GM04503 (cell line): ENCODE results near the gene KCNIP1.

Experiments
- DNase-seq: peaks from one replicate; pipeline ENCODE4 v3.0.0-alpha.2; 2012; ENCODE audit warnings: low read depth

Gene KCNIP1

DNA sequence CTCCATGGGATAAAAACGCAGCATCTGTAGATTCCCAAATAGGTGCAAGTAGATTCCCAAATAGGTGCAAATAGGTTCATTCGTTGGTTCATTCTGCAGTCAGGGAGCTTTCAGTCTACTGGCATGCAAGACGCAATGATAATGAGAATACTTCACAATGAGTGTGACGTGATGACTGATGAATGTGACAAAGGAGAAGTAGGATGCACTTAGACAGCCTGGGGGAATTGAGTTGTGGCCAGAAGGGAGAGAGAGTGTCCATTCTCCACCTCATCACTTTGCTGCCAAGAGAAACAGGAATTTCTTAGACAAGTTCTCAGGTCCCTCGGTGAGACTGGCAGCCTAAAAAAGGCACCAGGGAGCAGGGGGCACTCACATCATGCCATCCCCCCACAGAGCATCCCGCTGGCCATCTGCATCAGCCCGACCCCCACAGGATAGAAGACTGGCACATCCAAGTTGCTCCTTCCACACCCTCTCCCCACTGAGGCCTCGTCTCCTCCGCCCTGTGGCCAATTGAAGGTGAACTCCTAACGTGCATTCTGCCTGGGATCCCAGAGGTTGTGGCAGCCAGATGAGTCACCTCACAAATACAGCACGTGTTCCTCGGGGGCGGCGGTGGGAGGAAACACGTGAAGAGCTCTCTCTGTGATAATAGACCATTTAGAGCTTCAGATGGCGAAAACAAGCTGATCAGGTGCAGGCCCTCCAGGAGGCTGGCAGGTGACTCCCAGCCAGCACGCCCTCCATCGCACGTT is 19.9 kb upstream of the KCNIP1 start:
- no peak for DNase-seq

DNA sequence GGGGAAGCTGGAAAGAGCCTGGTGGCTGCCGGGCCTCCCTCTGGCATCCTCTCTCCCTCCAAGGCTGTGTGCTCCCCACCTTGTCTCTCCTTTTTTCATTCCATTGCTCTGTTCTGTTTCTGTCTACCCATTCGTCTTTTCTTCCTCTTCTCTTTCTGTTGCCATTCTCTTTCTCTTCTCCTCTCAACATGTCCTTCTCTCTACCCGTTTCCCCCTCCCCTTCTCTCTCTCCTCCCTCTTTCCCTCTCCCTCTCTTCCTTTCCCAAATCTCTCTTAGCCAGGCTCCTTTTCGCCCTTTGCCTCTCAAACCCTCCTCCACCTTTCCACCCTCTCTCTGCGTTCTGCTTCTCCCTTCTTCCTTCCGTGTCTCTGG is 19.4 kb upstream of the KCNIP1 start:
- DNase-seq: no peak

DNA sequence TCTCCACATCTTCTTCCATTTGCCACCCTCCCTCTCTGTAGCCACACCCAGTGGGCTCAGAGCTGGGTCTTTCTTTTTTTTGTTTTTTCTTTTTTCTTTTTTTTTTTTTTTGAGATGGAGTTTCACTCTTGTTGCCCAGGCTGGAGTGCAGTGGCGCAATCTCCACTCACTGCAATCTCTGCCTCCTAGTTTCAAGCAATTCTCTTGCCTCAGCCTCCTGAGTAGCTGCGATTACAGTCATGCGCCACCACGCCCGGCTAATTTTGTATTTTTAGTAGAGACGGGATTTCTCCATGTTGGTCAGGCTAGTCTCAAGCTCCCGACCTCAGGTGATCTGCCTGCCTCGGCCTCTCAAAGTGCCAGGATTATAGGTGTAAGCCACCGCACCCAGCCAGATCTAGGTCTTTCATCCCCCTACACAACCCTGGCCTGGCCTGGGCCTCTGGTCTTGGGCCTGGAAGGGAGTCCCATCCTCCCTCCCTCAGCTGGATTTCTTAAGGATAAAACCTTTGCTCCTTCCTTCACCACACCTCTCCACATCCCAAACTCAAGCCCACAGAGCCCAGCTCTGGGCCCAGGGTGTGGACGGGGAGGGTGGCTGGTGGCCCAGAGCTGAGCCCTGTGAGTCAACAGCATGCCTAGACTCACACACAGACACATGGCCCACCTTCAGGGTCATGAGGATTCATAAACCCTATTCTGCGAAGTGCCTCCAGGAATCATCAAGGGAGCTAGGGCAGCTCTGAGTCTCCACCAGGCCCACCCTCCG is 18.8 kb upstream of the KCNIP1 start:
- DNase-seq: no peak

DNA sequence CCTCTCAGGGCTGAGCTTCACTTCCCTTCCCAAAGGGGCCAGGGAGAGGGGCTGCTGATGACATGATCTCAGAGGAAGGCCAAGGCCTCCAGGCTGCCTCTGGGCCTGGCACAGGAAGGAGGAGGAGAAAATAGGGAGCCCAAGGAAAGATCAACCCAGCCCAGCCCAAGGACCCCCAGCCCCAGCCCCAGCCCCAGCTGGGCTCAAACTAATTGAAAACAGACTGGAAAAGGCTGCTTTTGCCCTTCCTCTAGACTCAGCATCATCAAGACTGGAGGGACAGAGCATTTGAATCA is 18.3 kb upstream of the KCNIP1 start:
- no peak for DNase-seq

DNA sequence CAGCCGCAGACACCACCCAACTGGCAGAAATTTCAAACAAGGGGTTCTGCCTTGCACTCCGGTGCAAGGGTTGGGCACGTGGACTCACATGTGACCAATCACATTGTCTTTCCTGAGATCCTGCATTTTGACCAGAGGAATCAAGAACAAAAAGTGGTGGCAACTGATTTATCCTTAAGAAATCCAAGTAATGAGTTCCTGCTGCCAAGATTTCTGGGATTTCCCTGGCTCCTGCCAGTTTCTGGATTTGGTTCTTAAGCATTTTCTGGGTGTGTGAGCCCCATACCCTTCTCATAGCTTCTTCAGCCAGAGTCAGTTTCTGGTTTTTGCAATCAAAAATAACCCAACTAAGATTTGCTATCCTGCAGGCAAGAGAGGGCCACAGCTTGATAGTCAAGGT is 17.4 kb upstream of the KCNIP1 start:
- no peak for DNase-seq

DNA sequence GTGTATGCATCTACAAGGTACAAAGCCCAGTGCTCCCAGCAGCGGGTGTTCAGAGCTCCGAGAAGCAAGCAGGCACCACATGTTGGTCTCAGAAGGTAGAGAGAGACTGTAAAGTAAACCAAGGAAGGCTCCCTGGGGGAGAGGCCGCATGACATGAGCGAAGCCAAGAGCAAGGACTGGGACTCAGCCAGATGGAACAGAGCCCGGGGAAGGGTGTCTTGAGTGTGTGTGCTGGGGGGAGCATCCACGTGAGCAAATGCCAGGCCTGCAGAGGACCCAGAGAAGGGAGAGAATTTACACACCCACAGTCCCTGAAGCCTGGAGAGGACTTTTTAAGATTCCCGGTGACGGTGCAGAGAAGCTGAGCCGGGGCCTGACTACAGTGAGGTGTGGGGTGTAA is 15.2 kb upstream of the KCNIP1 start:
- DNase-seq: no peak

DNA sequence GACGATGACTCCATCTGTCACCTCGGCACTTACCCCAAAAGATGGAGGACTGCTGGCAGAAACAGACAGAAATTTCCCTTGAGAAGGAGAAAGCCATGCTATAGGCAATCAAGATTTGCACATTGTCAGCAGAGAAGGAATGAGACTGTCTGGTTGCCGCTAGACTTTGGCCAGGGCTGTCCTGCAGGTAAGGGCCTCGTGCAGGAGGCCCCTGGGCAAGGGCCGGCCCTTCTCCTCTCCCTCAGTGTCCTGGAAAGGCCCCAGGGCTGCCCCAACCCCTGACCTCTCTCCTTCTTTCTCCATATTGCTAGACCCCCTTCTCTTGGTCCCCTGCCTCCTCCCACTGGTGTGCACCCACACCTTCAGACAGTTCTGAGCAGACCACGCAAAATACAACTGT is 14.6 kb upstream of the KCNIP1 start:
- no peak for DNase-seq

DNA sequence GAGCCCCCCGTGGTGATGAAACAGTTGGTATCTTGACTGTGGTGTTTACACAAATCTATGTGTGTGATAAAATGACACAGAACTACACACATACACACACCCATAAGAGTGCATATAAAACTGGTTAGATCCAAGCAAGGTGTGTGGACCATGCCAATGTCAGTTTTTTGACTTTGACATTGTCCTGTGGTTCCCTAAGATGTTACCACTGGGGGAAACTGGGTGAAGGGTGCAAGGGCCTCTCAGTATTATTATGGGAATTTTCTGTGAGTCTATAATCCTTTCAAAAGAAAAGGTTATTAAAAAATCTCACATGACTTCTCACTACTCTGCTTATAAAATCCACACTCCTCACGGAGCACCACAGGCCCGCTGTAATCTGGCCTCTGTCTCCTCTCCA is 13.4 kb upstream of the KCNIP1 start:
- no peak for DNase-seq

DNA sequence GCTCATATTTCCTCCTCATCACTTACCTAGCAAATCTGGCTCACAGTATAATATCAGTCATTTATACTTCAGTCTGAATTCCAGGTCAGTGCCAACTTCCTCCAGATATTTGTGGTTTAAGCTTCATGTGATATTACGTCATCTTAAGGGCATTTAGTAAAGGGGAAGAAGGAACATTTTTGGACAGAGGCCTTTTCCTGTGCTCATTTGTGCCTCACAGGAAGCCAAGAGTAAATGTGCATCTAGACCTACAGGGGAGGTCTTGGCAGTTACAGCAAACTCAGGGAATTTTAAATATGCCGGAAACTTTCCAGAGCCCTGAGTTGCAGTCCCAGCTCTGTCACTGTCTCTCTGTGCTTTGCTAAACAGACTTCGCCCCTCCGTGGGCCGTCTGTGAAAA is 12.3 kb upstream of the KCNIP1 start:
- DNase-seq: peak; percentile 81

DNA sequence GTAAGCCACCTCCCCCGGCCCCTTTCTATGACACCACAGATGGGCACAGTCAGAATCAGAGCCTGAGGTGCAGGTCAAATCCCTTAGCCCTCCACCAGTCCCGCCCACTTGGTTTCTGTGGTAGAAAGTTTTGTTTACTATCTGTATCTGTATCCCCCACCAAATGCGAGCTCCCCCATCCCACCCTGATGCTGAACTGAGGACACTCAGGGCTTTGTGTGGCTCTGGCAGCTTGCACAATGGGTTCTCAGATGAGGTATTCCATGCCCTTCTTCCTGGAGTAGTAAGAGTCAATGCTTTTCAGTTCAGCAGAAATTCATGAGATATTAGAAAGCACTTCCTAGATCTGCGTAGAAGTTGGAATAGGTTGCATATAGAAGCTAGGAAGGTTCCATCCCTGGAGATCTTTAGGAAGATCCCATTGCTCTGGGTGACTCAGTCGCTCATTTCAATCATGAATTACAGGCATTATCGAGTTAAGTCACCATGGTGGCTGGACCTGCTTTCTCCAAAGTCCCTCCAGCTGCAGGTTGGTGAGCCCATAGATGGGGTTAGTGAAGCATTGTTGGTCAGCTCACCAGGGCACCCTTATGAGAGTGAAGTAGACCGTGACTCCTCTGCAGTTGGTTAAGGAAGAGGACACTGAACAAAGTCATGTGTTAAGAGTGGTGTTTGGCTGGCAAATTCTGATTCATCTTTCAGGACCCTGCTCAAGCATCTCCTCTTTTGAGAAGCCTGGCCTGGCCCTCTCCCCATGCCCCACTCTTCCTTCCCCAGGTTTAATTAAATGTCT is 10.6 kb upstream of the KCNIP1 start:
- no peak for DNase-seq

DNA sequence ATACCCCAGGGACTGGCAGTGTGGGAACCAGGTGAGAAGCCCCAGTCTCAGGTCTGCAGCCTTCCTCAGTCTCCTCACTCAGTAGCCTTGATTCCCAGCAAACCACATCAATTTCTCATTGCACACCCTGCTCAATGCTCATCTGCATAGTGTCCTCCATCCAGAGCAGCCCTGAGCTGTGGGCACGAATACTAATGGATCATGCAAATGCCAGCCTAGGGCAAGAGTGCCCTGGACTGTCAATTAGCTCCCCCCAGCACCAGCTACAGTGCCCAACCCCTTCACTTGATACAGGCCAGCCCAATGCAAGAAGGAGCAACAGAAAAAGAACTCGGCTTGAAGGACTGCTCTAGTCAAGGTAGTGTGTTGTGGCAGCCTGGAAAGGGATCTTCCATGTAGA is 9.8 kb upstream of the KCNIP1 start:
- DNase-seq: no peak

DNA sequence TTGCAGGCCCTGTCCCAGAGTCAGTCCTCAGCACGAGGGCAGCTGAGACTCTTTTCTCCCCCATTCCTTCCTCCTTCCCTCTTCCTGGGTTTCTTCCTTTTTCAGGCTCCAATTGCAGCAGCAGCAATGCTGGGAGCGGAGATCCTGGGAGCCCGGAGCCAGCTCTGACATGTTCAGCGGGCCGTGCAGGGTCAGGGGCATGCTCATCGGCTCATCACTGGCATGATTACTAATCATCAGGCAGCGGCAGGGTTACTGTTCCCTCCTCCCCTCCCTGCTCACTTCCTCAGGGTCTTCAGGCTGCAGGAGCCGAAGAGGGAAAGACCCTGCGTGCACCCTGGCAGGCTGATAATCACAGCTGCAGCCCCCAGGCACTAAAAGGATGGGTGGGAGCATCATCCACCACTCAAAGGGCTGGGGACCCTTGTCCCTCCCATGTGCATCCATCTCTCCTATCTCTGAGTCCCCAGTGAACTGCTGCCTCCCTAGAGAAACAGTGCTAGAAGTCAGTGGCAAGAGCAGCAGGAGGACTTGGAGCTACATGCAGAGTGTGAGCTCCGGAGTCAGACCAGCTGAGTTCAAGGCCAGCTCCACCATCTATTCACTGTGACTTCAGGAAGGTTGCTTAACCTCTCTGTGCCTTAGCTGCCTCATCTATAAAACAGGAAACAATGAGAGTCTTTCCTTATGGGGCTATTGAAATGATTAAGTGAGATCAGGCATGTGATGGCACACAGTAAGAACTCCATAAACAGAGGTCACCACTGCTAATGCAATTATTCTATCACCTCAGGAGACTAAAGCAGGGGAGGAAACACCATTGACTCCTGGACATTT is 7.8 kb upstream of the KCNIP1 start:
- no peak for DNase-seq

DNA sequence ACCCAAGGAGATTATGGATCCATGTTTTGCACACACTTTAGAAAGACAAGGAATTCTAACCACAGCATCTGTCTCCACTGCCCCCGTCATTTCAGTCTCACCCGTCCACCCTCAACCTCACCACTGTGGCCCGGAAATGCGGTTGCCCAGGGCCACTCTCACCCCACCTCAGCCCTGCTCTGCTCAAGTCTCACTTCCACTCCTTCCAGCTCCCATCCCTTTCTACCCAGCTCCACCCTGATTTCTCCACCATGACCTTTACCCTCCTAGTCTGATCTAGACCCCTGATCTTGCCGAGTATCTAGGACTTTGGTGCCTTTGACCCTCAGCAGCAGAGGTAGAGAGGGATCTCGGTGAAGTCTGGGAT is 7.2 kb upstream of the KCNIP1 start:
- no peak for DNase-seq

DNA sequence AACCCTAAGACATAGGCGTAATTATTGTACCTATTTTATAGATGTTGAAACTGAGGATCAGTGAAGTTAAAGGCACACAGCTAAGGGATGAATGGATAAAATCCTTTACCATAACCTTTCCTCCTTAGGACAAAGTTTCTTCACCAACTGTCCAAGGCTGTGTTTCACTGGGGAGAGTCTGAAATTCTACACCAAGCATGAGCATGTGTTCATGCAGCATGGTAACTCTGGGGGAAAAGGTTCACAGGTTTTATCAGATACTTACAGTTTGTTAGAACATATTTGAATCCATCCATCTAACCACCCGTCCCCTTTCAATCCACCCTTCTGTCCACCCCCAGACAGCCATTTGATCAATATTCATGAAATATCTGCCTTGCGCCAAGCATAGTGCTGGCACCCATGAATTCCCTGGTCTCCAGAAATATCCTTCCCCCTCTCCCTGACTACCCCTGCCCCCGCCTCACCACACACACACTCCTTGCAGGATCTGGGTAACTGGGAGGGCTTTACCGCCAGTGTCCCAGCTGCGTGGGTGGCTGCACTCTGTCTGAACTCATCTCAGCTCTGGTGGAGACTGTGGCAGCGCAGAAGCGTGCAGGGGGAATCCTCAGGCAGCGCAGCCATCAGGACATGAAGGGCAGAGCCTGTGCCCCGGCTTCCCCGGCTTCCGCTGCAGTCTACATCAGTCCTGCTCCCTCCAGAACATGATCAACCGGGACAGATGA is 6.3 kb upstream of the KCNIP1 start:
- no peak for DNase-seq

DNA sequence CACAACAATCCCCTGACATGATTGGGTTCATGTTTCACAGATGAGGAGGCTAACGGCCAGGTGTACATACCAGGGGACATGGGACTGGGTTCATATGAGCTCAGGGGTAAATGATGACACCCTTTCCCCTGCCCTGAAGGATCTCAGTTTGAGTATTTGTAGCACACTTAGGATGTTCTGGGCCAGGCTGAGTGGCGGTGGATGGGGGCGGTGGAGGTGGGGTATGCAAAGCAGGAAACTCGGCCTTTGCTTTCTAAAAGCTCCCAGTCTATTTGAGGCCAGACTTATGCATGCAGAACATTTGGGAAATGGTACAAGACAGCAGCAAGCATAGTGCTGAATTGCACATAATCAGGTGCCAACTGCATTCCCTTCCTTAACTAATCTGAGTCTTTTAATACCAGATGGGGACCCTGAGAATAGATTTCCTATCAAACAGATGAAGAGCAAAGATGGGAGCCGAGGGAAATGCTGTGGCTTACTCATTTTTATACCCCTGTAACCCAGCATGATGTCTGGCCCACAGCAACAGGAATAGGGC is 4.9 kb upstream of the KCNIP1 start:
- DNase-seq: no peak

DNA sequence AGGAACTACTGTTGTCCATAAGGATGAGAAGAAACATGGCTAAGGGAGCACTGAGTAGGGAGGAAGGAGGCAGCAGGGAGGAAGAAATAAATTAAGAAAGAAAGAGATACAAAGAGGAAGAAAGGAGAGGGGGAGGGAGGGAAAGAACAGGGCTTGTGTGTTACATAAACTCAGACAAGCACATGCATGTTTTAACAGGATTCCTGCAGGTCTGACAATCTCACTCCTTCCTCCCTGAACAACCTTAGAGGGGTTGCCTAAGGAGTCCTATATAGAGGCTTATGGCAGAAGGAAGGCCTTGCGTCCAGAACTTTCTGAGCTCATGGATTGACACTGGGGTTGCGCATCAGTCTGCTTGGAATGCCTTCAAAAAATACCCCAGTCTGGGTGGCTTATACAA is 4.2 kb upstream of the KCNIP1 start:
- no peak for DNase-seq

DNA sequence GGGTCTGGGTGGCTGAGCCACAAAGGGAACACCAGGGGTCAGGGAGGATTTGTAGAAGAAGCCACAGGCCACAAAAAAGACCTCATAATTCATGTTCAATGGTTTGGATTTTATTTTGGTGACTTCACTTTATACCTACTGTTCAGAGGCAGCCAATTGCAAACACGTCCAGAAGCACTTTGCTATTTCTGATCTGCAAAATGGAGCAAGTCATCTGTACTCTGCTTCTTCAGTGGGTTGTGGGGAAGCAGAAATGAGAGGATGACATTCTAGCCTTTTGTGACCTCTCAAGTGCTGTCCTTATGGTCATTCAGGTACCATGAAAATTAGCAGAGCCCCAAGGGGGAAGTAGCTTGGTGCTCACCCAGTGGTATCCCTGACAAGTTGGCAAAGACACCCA is 2.5 kb upstream of the KCNIP1 start:
- no peak for DNase-seq

DNA sequence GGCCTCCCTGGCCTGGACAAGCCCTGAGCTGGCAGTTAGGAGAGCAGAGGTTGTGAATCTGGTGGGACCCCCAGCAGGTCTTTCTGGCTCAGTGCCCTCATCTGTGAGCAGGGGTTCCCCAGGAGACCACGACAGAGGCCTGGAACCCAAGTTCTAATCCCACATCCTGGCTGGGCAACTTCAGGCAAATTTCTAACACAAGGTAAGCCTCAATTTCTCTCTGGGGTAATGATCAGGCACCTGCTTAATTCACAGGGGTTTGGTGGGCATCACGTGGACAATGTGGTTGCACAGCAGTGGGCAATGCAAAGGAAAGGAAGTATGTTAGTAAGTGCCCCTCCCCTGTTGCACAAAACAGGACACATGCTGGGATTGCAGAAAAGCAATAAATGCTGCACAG is 1.9 kb upstream of the KCNIP1 start:
- DNase-seq: no peak

DNA sequence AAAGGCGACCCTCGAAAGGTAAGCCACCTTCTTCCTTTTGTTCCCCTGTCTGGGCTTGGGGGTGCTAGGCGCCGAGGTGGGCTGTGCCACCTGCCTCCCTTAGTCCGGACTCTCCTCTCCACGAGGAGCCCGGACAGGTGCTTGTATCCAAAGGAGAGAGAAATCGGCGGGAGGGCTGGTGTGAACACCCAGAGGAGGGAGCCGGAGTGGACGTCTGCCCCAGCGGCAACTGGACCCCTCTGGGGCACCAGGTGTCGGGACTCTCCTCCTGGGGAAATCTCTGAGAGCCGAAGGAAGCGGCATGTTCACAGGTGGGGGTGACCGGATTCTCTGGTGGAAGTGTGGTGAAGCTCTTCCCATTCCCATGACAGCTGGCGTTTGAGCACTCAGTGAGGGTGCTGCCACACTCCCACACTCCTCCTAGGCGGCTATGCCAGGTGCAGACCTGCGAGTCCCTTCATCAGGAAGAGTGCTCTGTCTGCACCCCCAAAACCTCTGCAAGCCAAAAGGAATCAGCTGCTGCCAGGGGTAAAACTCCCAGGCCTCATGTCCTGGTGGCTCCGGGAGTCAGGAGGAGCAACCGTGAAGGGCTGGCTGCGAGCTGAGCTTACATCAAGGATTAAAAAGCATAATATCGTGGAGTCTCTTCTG is 921 bp downstream of the KCNIP1 start:
- DNase-seq: no peak

DNA sequence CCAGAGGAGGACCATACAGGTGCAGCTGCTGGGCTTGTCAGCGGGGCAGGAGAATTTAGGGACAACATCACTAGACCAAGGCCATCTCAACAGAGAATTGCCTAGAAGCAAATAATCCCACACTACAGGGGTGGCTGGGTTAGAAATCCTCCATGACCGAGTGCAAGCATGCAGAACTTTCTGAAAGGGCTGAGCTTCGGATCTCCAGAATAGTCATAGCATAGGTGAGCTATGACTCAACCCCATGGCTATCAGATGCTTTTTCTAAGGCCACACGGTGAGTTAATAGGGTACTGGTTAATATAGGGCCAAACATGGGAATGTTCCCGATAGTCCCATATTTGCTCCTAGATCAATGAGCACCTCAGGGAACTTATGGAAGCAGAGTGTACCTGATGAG is 4.2 kb downstream of the KCNIP1 start:
- no peak for DNase-seq
